Measurements from ENCODE around the gene ANKLE1. TPM values are rescaled to one million over a fixed set of nuclear protein-coding genes. Genes with fewer than 3 reads are reported as not detected.

ANKLE1 gene
- total RNA-seq, 2 donors from 2014 or later = 4.6 to 9.9 TPM

- H3K27me3 Mint-ChIP-seq (ENCODE audit: insufficient read depth) = no peaks in the 10 kb centered on the region
- Histone ChIP-seq H3K9ac (ENCODE audit: extremely low read depth, low read length, poor library complexity, severe bottlenecking) (no peak overlapping the region), H3K9me3 (ENCODE audit: control insufficient read depth, low read length) (peaks cover 10% of the 10 kb centered on the region), H3K4me3 (ENCODE audit: low read length) (no peak overlapping the region), H3K27ac (ENCODE audit: low read depth, low read length) (no peak overlapping the region), H3K27me3 (ENCODE audit: control insufficient read depth, insufficient read depth, low read length, poor library complexity, severe bottlenecking) (no peaks in the 10 kb centered on the region), H3K36me3 (ENCODE audit: control insufficient read depth, insufficient read depth, low read length) (peaks cover 20% of the 10 kb centered on the region), H3K4me1 (ENCODE audit: control insufficient read depth, insufficient read depth, low read length) (no peaks in the 10 kb centered on the region)
- no peak for DNase-seq
- H3K27ac Mint-ChIP-seq = no peak overlapping the region
- H3K4me3 Mint-ChIP-seq = no peak overlapping the region
- peaks cover 13% of the 10 kb centered on the region for H3K9me3 Mint-ChIP-seq
- WGBS, 2 experiments (ENCODE audit: insufficient coverage in 1 of 2, insufficient read length in 1 of 2) = 94 to 98% methylated on average over 4 of the region's 4 CpGs
- TF ChIP-seq CTCF (conservative IDR thresholded peaks at IDR 0.05) = no peak
- no peaks in the 10 kb centered on the region for H3K4me1 Mint-ChIP-seq
- H3K36me3 Mint-ChIP-seq (ENCODE audit: low read depth) = peaks cover 26% of the 10 kb centered on the region
Measured at GRCh38 chr19:17296273-17296672, 14.6 kb downstream of the ANKLE1 start.

- H3K27me3 ChIP-seq (ENCODE audit: control insufficient read depth, insufficient read depth, low read length, poor library complexity, severe bottlenecking) = no peaks in the 10 kb centered on the region
- Mint-ChIP-seq H3K9me3 (peaks cover 13% of the 10 kb centered on the region), H3K36me3 (ENCODE audit: low read depth) (peaks cover 26% of the 10 kb centered on the region), H3K27me3 (ENCODE audit: insufficient read depth) (no peaks in the 10 kb centered on the region), H3K27ac (no peak overlapping the region), H3K4me3 (no peak overlapping the region), H3K4me1 (peaks cover under 1% of the 10 kb centered on the region)
- peaks cover 20% of the 10 kb centered on the region for H3K36me3 ChIP-seq (ENCODE audit: control insufficient read depth, insufficient read depth, low read length)
- TF ChIP-seq CTCF (conservative IDR thresholded peaks at IDR 0.05) = no peak
- no peak overlapping the region for H3K4me3 ChIP-seq (ENCODE audit: low read length)
- H3K4me1 ChIP-seq (ENCODE audit: control insufficient read depth, insufficient read depth, low read length) = no peaks in the 10 kb centered on the region
- no peak for DNase-seq
- WGBS, 2 experiments (ENCODE audit: insufficient coverage in 1 of 2, insufficient read length in 1 of 2) = 90 to 98% methylated on average over 6 of the region's 6 CpGs
- H3K9ac ChIP-seq (ENCODE audit: extremely low read depth, low read length, poor library complexity, severe bottlenecking) = no peak overlapping the region
- no peak overlapping the region for H3K27ac ChIP-seq (ENCODE audit: low read depth, low read length)
- peaks cover 10% of the 10 kb centered on the region for H3K9me3 ChIP-seq (ENCODE audit: control insufficient read depth, low read length)
Measured at GRCh38 chr19:17296976-17297375, 15.3 kb downstream of the ANKLE1 start.

- Mint-ChIP-seq H3K4me3 (no peak overlapping the region), H3K36me3 (ENCODE audit: low read depth) (peaks cover 21% of the 10 kb centered on the region), H3K4me1 (peaks cover 8% of the 10 kb centered on the region), H3K9me3 (peaks cover 13% of the 10 kb centered on the region), H3K27me3 (ENCODE audit: insufficient read depth) (no peaks in the 10 kb centered on the region), H3K27ac (no peak overlapping the region)
- H3K4me1 ChIP-seq (ENCODE audit: control insufficient read depth, insufficient read depth, low read length) = no peaks in the 10 kb centered on the region
- peaks cover 10% of the 10 kb centered on the region for H3K9me3 ChIP-seq (ENCODE audit: control insufficient read depth, low read length)
- no peaks in the 10 kb centered on the region for H3K27me3 ChIP-seq (ENCODE audit: control insufficient read depth, insufficient read depth, low read length, poor library complexity, severe bottlenecking)
- no peak overlapping the region for H3K27ac ChIP-seq (ENCODE audit: low read depth, low read length)
- H3K4me3 ChIP-seq (ENCODE audit: low read length) = no peak overlapping the region
- no peak for DNase-seq
- peaks cover 9% of the 10 kb centered on the region for H3K36me3 ChIP-seq (ENCODE audit: control insufficient read depth, insufficient read depth, low read length)
- H3K9ac ChIP-seq (ENCODE audit: extremely low read depth, low read length, poor library complexity, severe bottlenecking) = no peak overlapping the region
- WGBS, 2 experiments (ENCODE audit: insufficient coverage in 1 of 2, insufficient read length in 1 of 2) = 95 to 97% methylated on average over 34 to 51 of the region's 51 CpGs
- no peak for TF ChIP-seq CTCF (conservative IDR thresholded peaks at IDR 0.05)
Measured at GRCh38 chr19:17300992-17301619, 19.4 kb downstream of the ANKLE1 start.
